Adrenal gland (tissue), 12 donors: ENCODE measurements around the gene TFCP2L1. TPM values are rescaled to one million over a fixed set of nuclear protein-coding genes. Genes with fewer than 3 reads are reported as not detected.

ENCODE experiments used
- DNase-seq, 7 donors: peaks; one replicate each; pipeline ENCODE4 v3.0.0-alpha.2; 2019 to 2020
- H3K27ac ChIP-seq, 5 donors: fragments of 200-600 bp; sonication (generic) in 4 of 5; 1 replicate in 3 of 5; 2 replicates in 2 of 5; pipeline versions ENCODE4 v1.5.1 to v1.8.0; 2016 to 2020; ENCODE audit warnings: mild to moderate bottlenecking in 1 of 5
- H3K27me3 ChIP-seq: fragments of 200-600 bp; 2 replicates; pipeline ENCODE4 v1.8.0; 2021
- H3K36me3 ChIP-seq, 2 donors: fragments of 200-600 bp; replicated peaks in 1 of 2; 1 replicate in 1 of 2; 2 replicates in 1 of 2; pipeline versions ENCODE4 v1.5.1 to v1.8.0; 2018 to 2022
- H3K4me1 ChIP-seq, 2 donors: fragments of 200-600 bp; replicated peaks in 1 of 2; 1 replicate in 1 of 2; 2 replicates in 1 of 2; pipeline versions ENCODE4 v1.5.1 to v1.8.0; 2018 to 2021
- H3K4me3 ChIP-seq, 4 donors: fragments of 200-600 bp; sonication (generic) in 3 of 4; one replicate each; pipeline ENCODE4 v1.5.1; 2016 to 2018
- H3K9me3 ChIP-seq, 3 donors: fragments of 200-600 bp; sonication (generic) in 1 of 3; replicated peaks in 1 of 3; 1 replicate in 2 of 3; 2 replicates in 1 of 3; pipeline versions ENCODE4 v1.5.1 to v1.8.0; 2016 to 2021
- CTCF ChIP-seq, 6 experiments: fragments of 450-650 bp in 4 of 6; fragments of 200-600 bp in 2 of 6; sonication (generic) in 1 of 6; IDR thresholded peaks; 1 replicate in 5 of 6; 2 replicates in 1 of 6; pipeline versions ENCODE4 v1.5.1 to v1.8.0; 2016 to 2021; ENCODE audit warnings: antibody characterized with exemption in 6 of 6, mild to moderate bottlenecking in 2 of 6, moderate library complexity in 1 of 6
- POLR2A ChIP-seq, 2 donors: fragments of 450-650 bp; IDR thresholded peaks; one replicate each; pipeline ENCODE4 v1.6.1; 2017; ENCODE audit warnings: antibody characterized with exemption in 2 of 2, mild to moderate bottlenecking in 2 of 2, moderate library complexity in 1 of 2
- WGBS, 4 donors: extraction: QIAGEN DNeasy Blood & Tissue Kit in 2 of 4; methylation state at CpG; one replicate each; pipeline versions ENCODE4 v1.1.5 to v1.1.7; 2013 to 2017; 5-methylcytosine and 5-hydroxymethylcytosine counted together
- intact Hi-C, 2 donors: fragments of 100-400 bp; cut with DNase I; formaldehyde crosslinking; loops; one replicate each; pipeline versions ENCODE4 v1.14.1 to v1.15.0; 2022 to 2023
- polyA plus RNA-seq, 3 donors: library from polyadenylated mRNA; stranded (reverse); fragments of 200-250 nt in 2 of 3; fragments of 350-450 nt in 1 of 3; fragmentation: Illumina TruSeq in 1 of 3; extraction: RNeasy Lipid Tissue Mini Kit (QIAGEN cat#74804) in 1 of 3; gene quantifications; one replicate each; pipeline ENCODE4 v1.2.3, GENCODE V29; 2013 to 2014
- total RNA-seq, 9 donors: library from RNA; depleted of rRNA in 4 of 9; stranded (reverse); fragments of >200 nt in 4 of 9; fragments of 120-200 nt in 1 of 9; fragmentation: NEBNext Ultra II Directional in 1 of 9; extraction: Animal tissue kit (Norgen Biotek cat#: 25700) in 1 of 9; gene quantifications; one replicate each; pipeline versions ENCODE4 v1.1.0 to v1.2.4, GENCODE V29; 2013 to 2023
- donor health status: healthy with polysubstance abuse.
- donor health status: Bipolar disorder and iron deficiency.
- donor health status: DM: yes; HTN: yes; CAD: no.
- donor health status: DM: no; HTN: no; CAD: no.
- donor health status: DM: no; HTN: no; CAD: no.
- donor health status: DM: yes; HTN: yes; CAD: no.

TFCP2L1 gene
- total and polyA plus RNA-seq, 12 donors, result 0.17 to 2.5 (median 0.87) TPM

GRCh38 chr2:121246704-121247255 lies 38.2 kb downstream of the TFCP2L1 start:
- no peak for DNase-seq
- WGBS, 4 donors, result 82 to 89% (median 87%) methylated on average over 9 to 15 of the region's 15 CpGs
- intact Hi-C loops, result no loop called here
- no peak overlapping the region for H3K27ac ChIP-seq
- no peaks in the 10 kb centered on the region for H3K9me3 ChIP-seq
- TF ChIP-seq POLR2A (IDR thresholded peaks at IDR 0.05) (no peak), CTCF (IDR thresholded peaks at IDR 0.05) (no peak)
- H3K4me1 ChIP-seq, result no peaks in the 10 kb centered on the region
- H3K27me3 ChIP-seq, result no peaks in the 10 kb centered on the region
- H3K36me3 ChIP-seq, result no peaks in the 10 kb centered on the region
- no peak overlapping the region for H3K4me3 ChIP-seq

GRCh38 chr2:121245913-121246312 lies 39.1 kb downstream of the TFCP2L1 start:
- H3K27ac ChIP-seq, result no peak overlapping the region
- H3K27me3 ChIP-seq, result no peaks in the 10 kb centered on the region
- WGBS, 4 donors, result 85 to 94% (median 91%) methylated on average over 3 to 4 of the region's 4 CpGs
- no peaks in the 10 kb centered on the region for H3K9me3 ChIP-seq
- intact Hi-C loops, result no loop called here
- no peak for TF ChIP-seq POLR2A (IDR thresholded peaks at IDR 0.05)
- TF ChIP-seq CTCF (IDR thresholded peaks at IDR 0.05), result no peak
- no peaks in the 10 kb centered on the region for H3K36me3 ChIP-seq
- DNase-seq, result no peak
- H3K4me1 ChIP-seq, result no peaks in the 10 kb centered on the region
- H3K4me3 ChIP-seq, result no peak overlapping the region

GRCh38 chr2:121245120-121245820 lies 39.7 kb downstream of the TFCP2L1 start:
- no peak overlapping the region for H3K27ac ChIP-seq
- H3K27me3 ChIP-seq, result no peaks in the 10 kb centered on the region
- no peak for DNase-seq
- no peaks in the 10 kb centered on the region for H3K9me3 ChIP-seq
- TF ChIP-seq POLR2A (IDR thresholded peaks at IDR 0.05), result no peak
- TF ChIP-seq CTCF (IDR thresholded peaks at IDR 0.05), result no peak
- 89 to 90% (median 89%) methylated on average over 9 to 13 of the region's 13 CpGs for WGBS, 4 donors
- intact Hi-C loops, result no loop called here
- no peaks in the 10 kb centered on the region for H3K36me3 ChIP-seq
- H3K4me3 ChIP-seq, result no peak overlapping the region
- H3K4me1 ChIP-seq, result no peaks in the 10 kb centered on the region

GRCh38 chr2:121244616-121245015 lies 40.4 kb downstream of the TFCP2L1 start:
- Histone ChIP-seq H3K27ac (no peak overlapping the region), H3K27me3 (no peaks in the 10 kb centered on the region), H3K9me3 (no peaks in the 10 kb centered on the region), H3K4me3 (no peak overlapping the region), H3K36me3 (no peaks in the 10 kb centered on the region), H3K4me1 (no peaks in the 10 kb centered on the region)
- TF ChIP-seq CTCF (IDR thresholded peaks at IDR 0.05), result no peak
- TF ChIP-seq POLR2A (IDR thresholded peaks at IDR 0.05), result no peak
- intact Hi-C loops, result no loop called here
- 87 to 97% (median 92%) methylated on average over 11 of the region's 11 CpGs for WGBS, 4 donors
- DNase-seq, result no peak
